Astrocyte (in vitro differentiated cells and primary cell): ENCODE results near the gene UGDH.

Experiments
- CTCF ChIP-seq: IDR thresholded peaks from 2 replicates; pipeline ENCODE4 v1.5.1; 2011; ENCODE audit warnings: low read depth, mild to moderate bottlenecking, inconsistent platforms, low read length, moderate library complexity; ENCODE audit not compliant: insufficient read depth
- EZH2 ChIP-seq: IDR thresholded peaks from 2 replicates; pipeline ENCODE4 v1.6.1; 2012; ENCODE audit warnings: mild to moderate bottlenecking, low read length, inconsistent platforms; ENCODE audit not compliant: insufficient read depth

DNA sequence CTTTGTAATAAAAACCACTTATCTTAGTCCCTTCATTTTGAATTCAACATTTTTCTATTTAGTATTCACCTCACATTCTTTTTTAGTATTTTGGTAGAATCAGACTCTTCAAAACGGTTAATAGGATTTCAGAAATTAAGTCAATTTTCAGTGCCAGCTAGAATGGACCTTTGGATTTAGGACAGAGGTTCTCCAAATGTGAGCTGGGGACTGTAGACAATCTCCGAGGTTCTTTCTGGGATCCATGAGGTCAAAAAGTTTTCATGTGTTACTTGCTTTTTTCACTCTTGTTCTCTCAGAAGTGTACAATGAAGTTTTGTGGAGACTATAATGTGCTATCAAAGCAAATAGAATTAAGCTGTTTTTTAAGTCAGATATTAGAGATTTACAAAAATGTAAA is 2.3 kb upstream of the UGDH start:
- no peak for TF ChIP-seq CTCF
- no peak for TF ChIP-seq EZH2
